Calu3 (cell line): ENCODE results near the gene TMEM176A. TPM values are rescaled to one million over a fixed set of nuclear protein-coding genes. Genes with fewer than 3 reads are reported as not detected.

ENCODE experiments used
- BruUV-seq: library from RNA; stranded (reverse); fragments of 400-500 nt; replicated peaks from 2 replicates; lab custom pipeline; 2021; lab: Mats Ljungman, UMichigan
- CTCF ChIA-PET: fragments of 300-600 bp; sonication (Branson Sonifier 250); formaldehyde crosslinking; loops from one replicate; lab custom pipeline; 2022; ENCODE audit warnings: antibody characterized with exemption; lab: Charles Lee
- DNase-seq: peaks from one replicate; pipeline ENCODE4 v3.0.0; 2022
- H3K27ac Mint-ChIP-seq: one replicate; pipeline ENCODE4 v1.8.0; 2022; ENCODE audit warnings: mixed read lengths; ENCODE audit not compliant: unreplicated experiment
- H3K27me3 Mint-ChIP-seq: one replicate; pipeline ENCODE4 v1.8.0; 2022; ENCODE audit warnings: mixed read lengths; ENCODE audit not compliant: unreplicated experiment
- H3K36me3 Mint-ChIP-seq: one replicate; pipeline ENCODE4 v1.8.0; 2022; ENCODE audit warnings: mild to moderate bottlenecking, moderate library complexity, mixed read lengths; ENCODE audit not compliant: insufficient read depth, unreplicated experiment
- H3K4me1 Mint-ChIP-seq: one replicate; pipeline ENCODE4 v1.8.0; 2022; ENCODE audit warnings: mild to moderate bottlenecking, low read depth, mixed read lengths; ENCODE audit not compliant: unreplicated experiment
- H3K4me3 Mint-ChIP-seq: one replicate; pipeline ENCODE4 v1.8.0; 2022; ENCODE audit warnings: mild to moderate bottlenecking, low read depth, moderate library complexity, mixed read lengths; ENCODE audit not compliant: unreplicated experiment
- H3K9me3 Mint-ChIP-seq: one replicate; pipeline ENCODE4 v1.8.0; 2022; ENCODE audit warnings: low read depth, mixed read lengths; ENCODE audit not compliant: unreplicated experiment
- intact Hi-C: fragments of 100-400 bp; cut with micrococcal nuclease; formaldehyde crosslinking; loops from one replicate; pipeline ENCODE4 v1.10.0; 2022; ENCODE audit not compliant: unreplicated experiment
- total RNA-seq: library from RNA; stranded (reverse); gene quantifications from 2 replicates; pipeline ENCODE4 v1.2.3, GENCODE V29; 2022
- TF ChIP-seq, protein P1 (sequence below): fragments of 200-600 bp; IDR thresholded peaks from one replicate; pipeline ENCODE4 v1.8.0; 2022; ENCODE audit warnings: antibody characterized with exemption; ENCODE audit not compliant: unreplicated experiment

TMEM176A gene
- total RNA-seq, 1 experiment from 2014 or later, result 1.5 TPM

DNA sequence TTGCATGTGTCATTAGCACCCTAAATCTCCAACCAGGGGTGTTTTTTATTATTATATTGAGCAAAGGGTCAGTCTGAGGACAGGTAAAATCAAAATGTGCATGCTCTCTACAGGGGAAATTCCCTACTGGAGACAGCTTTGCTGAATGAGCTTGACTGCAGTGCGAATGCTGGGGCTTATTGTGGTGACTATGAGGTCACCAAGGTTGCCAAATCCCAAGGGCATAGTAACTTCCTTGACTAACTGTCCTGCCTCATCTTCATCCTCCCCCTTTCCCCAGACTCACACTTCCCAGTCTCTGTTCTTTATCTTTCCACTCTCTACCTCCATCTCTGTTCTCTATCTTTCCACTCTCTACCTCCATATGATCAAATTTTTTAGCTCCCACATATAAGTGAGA lies 28.9 kb downstream of the TMEM176A start:
- TF ChIP-seq, protein P1, sequence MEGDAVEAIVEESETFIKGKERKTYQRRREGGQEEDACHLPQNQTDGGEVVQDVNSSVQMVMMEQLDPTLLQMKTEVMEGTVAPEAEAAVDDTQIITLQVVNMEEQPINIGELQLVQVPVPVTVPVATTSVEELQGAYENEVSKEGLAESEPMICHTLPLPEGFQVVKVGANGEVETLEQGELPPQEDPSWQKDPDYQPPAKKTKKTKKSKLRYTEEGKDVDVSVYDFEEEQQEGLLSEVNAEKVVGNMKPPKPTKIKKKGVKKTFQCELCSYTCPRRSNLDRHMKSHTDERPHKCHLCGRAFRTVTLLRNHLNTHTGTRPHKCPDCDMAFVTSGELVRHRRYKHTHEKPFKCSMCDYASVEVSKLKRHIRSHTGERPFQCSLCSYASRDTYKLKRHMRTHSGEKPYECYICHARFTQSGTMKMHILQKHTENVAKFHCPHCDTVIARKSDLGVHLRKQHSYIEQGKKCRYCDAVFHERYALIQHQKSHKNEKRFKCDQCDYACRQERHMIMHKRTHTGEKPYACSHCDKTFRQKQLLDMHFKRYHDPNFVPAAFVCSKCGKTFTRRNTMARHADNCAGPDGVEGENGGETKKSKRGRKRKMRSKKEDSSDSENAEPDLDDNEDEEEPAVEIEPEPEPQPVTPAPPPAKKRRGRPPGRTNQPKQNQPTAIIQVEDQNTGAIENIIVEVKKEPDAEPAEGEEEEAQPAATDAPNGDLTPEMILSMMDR, result no peak
- Mint-ChIP-seq H3K36me3 (no peaks in the 10 kb centered on the region), H3K4me3 (no peak overlapping the region), H3K27me3 (peaks cover 14% of the 10 kb centered on the region), H3K9me3 (no peaks in the 10 kb centered on the region), H3K4me1 (peaks cover 8% of the 10 kb centered on the region), H3K27ac (no peak overlapping the region)
- CTCF ChIA-PET, result no interaction called here
- BruUV-seq, result no TSS peak
- DNase-seq, result no peak
- intact Hi-C loops, result no loop called here

DNA sequence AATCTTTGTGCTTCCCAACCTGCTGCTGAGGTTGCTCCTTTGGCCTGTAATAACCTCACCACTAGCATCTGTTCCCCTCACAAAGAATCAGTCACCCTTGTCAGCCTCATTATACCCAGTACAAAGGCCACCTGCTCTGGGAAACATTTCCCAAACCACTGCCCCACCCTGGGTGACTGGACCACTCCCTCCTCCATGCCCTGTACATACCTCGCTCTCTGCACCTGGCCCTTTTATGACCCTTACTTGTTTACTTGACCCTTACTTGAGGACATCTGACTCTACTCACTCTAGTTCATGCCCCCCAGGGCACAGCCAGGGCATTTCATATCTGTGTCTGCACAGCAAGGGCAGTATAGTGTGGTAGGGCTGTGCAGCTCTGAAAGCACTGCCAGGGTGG lies 30.4 kb downstream of the TMEM176A start:
- Mint-ChIP-seq H3K27ac (no peak overlapping the region), H3K4me3 (no peak overlapping the region), H3K36me3 (no peaks in the 10 kb centered on the region), H3K9me3 (no peaks in the 10 kb centered on the region), H3K27me3 (peaks cover 14% of the 10 kb centered on the region), H3K4me1 (peaks cover 8% of the 10 kb centered on the region)
- DNase-seq, result no peak
- CTCF ChIA-PET, result no interaction called here
- TF ChIP-seq, protein P1, result no peak
- intact Hi-C loops, result no loop called here
- BruUV-seq, result no TSS peak

DNA sequence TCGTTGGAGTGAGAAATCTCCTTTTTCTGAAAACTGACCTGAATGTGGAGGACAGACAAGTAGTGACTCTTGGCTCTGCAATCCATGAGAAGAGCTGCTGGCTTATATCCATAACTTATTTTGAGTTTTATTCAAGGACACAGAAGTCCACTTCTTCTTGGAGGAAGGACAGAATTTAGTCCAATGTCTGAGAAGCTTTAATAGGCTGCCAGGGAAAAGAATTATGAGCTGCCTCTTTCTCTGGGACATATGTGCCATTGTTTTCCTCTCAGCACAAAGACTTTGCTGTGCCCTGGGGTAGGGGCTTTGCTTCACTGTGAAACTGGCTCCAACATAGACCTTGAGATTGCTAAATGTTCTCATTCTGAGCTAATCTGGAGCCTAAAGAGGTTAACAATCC lies 31.3 kb downstream of the TMEM176A start:
- H3K27ac Mint-ChIP-seq, result no peak overlapping the region
- BruUV-seq, result no TSS peak
- TF ChIP-seq, protein P1, result no peak
- intact Hi-C loops, result no loop called here
- no peak for DNase-seq
- peaks cover 8% of the 10 kb centered on the region for H3K4me1 Mint-ChIP-seq
- CTCF ChIA-PET, result interaction anchor here (0.6 kb wide), 1 partner anchor 745 kb away, joined by 3 read pairs; no protein-coding TSS in a partner anchor
- no peaks in the 10 kb centered on the region for H3K36me3 Mint-ChIP-seq
- peaks cover 14% of the 10 kb centered on the region for H3K27me3 Mint-ChIP-seq
- H3K4me3 Mint-ChIP-seq, result no peak overlapping the region
- H3K9me3 Mint-ChIP-seq, result no peaks in the 10 kb centered on the region

DNA sequence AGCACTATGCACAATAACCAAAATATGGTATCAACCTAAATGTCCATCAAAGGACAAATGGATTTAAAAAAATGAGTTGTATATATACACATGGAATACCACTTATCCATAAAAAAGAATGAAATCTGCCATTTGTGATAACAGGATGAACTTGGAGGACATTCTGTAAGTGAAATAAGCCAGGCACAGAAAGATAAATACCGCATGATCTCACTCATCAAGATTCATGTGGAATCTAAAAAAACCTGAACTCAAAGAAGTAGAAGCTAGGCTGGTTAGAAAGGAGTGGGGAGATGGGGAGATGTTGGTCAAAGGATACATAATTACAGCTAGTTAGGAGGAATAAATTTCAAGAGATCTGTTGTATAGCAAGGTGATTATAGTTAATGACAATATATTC lies 34.5 kb downstream of the TMEM176A start:
- TF ChIP-seq, protein P1, result no peak
- H3K9me3 Mint-ChIP-seq, result no peaks in the 10 kb centered on the region
- H3K36me3 Mint-ChIP-seq, result no peaks in the 10 kb centered on the region
- peaks cover 8% of the 10 kb centered on the region for H3K4me1 Mint-ChIP-seq
- DNase-seq, result no peak
- CTCF ChIA-PET, result interaction anchor here (0.6 kb wide), 1 partner anchor 159 kb away, joined by 3 read pairs; no protein-coding TSS in a partner anchor
- H3K4me3 Mint-ChIP-seq, result no peak overlapping the region
- intact Hi-C loops, result no loop called here
- peaks cover 7% of the 10 kb centered on the region for H3K27me3 Mint-ChIP-seq
- BruUV-seq, result no TSS peak
- H3K27ac Mint-ChIP-seq, result no peak overlapping the region
